ENCODE measurements around the gene FBXO21.

Gene FBXO21

GRCh38 chr12:117155278-117156060 is 34.8 kb downstream of the FBXO21 start:
- peak; percentile 98 for DNase-seq (ENCODE audit: low read depth, low spot score)
- Histone ChIP-seq H3K36me3 (ENCODE audit: control insufficient read depth, insufficient read depth, low read length) (peaks cover 12% of the 10 kb centered on the region; the same call in 1 of the 2 replicates), H3K27ac (ENCODE audit: low read length) (no peak overlapping the region), H3K4me1 (ENCODE audit: control insufficient read depth, insufficient read depth, low read length) (peaks cover 2% of the 10 kb centered on the region; the same call in 1 of the 2 replicates), H3K9me3 (ENCODE audit: control insufficient read depth, insufficient read depth, low read length) (no peaks in the 10 kb centered on the region), H3K27me3 (ENCODE audit: control insufficient read depth, insufficient read depth, low read length) (no peaks in the 10 kb centered on the region), H3K4me3 (ENCODE audit: low read length) (no peak overlapping the region)
- no CpG with 5 or more reads among the region's 47 CpGs for WGBS (ENCODE audit: insufficient coverage, insufficient read length)

GRCh38 chr12:117152793-117153775 is 37.2 kb downstream of the FBXO21 start:
- no peaks in the 10 kb centered on the region for H3K27me3 ChIP-seq (ENCODE audit: control insufficient read depth, insufficient read depth, low read length)
- peaks cover 8% of the 10 kb centered on the region; the same call in 1 of the 2 replicates for H3K36me3 ChIP-seq (ENCODE audit: control insufficient read depth, insufficient read depth, low read length)
- no peak overlapping the region for H3K27ac ChIP-seq (ENCODE audit: low read length)
- H3K9me3 ChIP-seq (ENCODE audit: control insufficient read depth, insufficient read depth, low read length), result no peaks in the 10 kb centered on the region
- no peak for DNase-seq (ENCODE audit: low read depth, low spot score)
- H3K4me3 ChIP-seq (ENCODE audit: low read length), result no peak overlapping the region
- no CpG with 5 or more reads among the region's 27 CpGs for WGBS (ENCODE audit: insufficient coverage, insufficient read length)
- H3K4me1 ChIP-seq (ENCODE audit: control insufficient read depth, insufficient read depth, low read length), result peaks cover 2% of the 10 kb centered on the region; the same call in 1 of the 2 replicates

- Histone ChIP-seq H3K4me1 (ENCODE audit: control insufficient read depth, insufficient read depth, low read length) (peaks cover 2% of the 10 kb centered on the region; the same call in 1 of the 2 replicates), H3K36me3 (ENCODE audit: control insufficient read depth, insufficient read depth, low read length) (peaks cover 5% of the 10 kb centered on the region; the same call in 1 of the 2 replicates), H3K27me3 (ENCODE audit: control insufficient read depth, insufficient read depth, low read length) (no peaks in the 10 kb centered on the region), H3K4me3 (ENCODE audit: low read length) (no peak overlapping the region), H3K9me3 (ENCODE audit: control insufficient read depth, insufficient read depth, low read length) (no peaks in the 10 kb centered on the region), H3K27ac (ENCODE audit: low read length) (no peak overlapping the region)
- WGBS (ENCODE audit: insufficient coverage, insufficient read length), result no CpG with 5 or more reads among the region's 5 CpGs
- no peak for DNase-seq (ENCODE audit: low read depth, low spot score)
Observed at GRCh38 chr12:117151403-117152031, 38.8 kb downstream of the FBXO21 start.

GRCh38 chr12:117149431-117149830 is 40.8 kb downstream of the FBXO21 start:
- H3K27me3 ChIP-seq (ENCODE audit: control insufficient read depth, insufficient read depth, low read length), result no peaks in the 10 kb centered on the region
- peaks cover 2% of the 10 kb centered on the region; the same call in 1 of the 2 replicates for H3K4me1 ChIP-seq (ENCODE audit: control insufficient read depth, insufficient read depth, low read length)
- H3K36me3 ChIP-seq (ENCODE audit: control insufficient read depth, insufficient read depth, low read length), result peaks cover 12% of the 10 kb centered on the region; the same call in 1 of the 2 replicates
- no peak overlapping the region for H3K4me3 ChIP-seq (ENCODE audit: low read length)
- DNase-seq (ENCODE audit: low read depth, low spot score), result no peak
- no peaks in the 10 kb centered on the region for H3K9me3 ChIP-seq (ENCODE audit: control insufficient read depth, insufficient read depth, low read length)
- no peak overlapping the region for H3K27ac ChIP-seq (ENCODE audit: low read length)
- no CpG with 5 or more reads among the region's 7 CpGs for WGBS (ENCODE audit: insufficient coverage, insufficient read length)

- peaks cover 16% of the 10 kb centered on the region; the same call in 1 of the 2 replicates for H3K36me3 ChIP-seq (ENCODE audit: control insufficient read depth, insufficient read depth, low read length)
- WGBS (ENCODE audit: insufficient coverage, insufficient read length), result no CpG with 5 or more reads among the region's 6 CpGs
- H3K4me3 ChIP-seq (ENCODE audit: low read length), result no peak overlapping the region
- no peak overlapping the region for H3K27ac ChIP-seq (ENCODE audit: low read length)
- no peaks in the 10 kb centered on the region for H3K9me3 ChIP-seq (ENCODE audit: control insufficient read depth, insufficient read depth, low read length)
- peaks cover 2% of the 10 kb centered on the region; the same call in 1 of the 2 replicates for H3K4me1 ChIP-seq (ENCODE audit: control insufficient read depth, insufficient read depth, low read length)
- H3K27me3 ChIP-seq (ENCODE audit: control insufficient read depth, insufficient read depth, low read length), result no peaks in the 10 kb centered on the region
- no peak for DNase-seq (ENCODE audit: low read depth, low spot score)
Observed at GRCh38 chr12:117148642-117149041, 41.6 kb downstream of the FBXO21 start.

- H3K36me3 ChIP-seq (ENCODE audit: control insufficient read depth, insufficient read depth, low read length), result peaks cover 16% of the 10 kb centered on the region; the same call in 1 of the 2 replicates
- no peak for DNase-seq (ENCODE audit: low read depth, low spot score)
- WGBS (ENCODE audit: insufficient coverage, insufficient read length), result no CpG with 5 or more reads among the region's 12 CpGs
Observed at GRCh38 chr12:117147639-117148038, 42.6 kb downstream of the FBXO21 start.

GRCh38 chr12:117145597-117146154 is 44.6 kb downstream of the FBXO21 start:
- peaks cover 15% of the 10 kb centered on the region; the same call in 1 of the 2 replicates for H3K36me3 ChIP-seq (ENCODE audit: control insufficient read depth, insufficient read depth, low read length)

More at GRCh38 chr12:117147639-117148038, 42.6 kb downstream of the FBXO21 start:
- Histone ChIP-seq H3K4me3 (ENCODE audit: low read length) (no peak overlapping the region; the same call in 1 of the 2 replicates), H3K27ac (ENCODE audit: low read length) (no peak overlapping the region), H3K27me3 (ENCODE audit: control insufficient read depth, insufficient read depth, low read length) (no peaks in the 10 kb centered on the region), H3K9me3 (ENCODE audit: control insufficient read depth, insufficient read depth, low read length) (no peaks in the 10 kb centered on the region), H3K4me1 (ENCODE audit: control insufficient read depth, insufficient read depth, low read length) (peaks cover 2% of the 10 kb centered on the region; the same call in 1 of the 2 replicates)

GRCh38 chr12:117144599-117144998 is 45.7 kb downstream of the FBXO21 start:
- Histone ChIP-seq H3K4me1 (ENCODE audit: control insufficient read depth, insufficient read depth, low read length) (no peaks in the 10 kb centered on the region), H3K27ac (ENCODE audit: low read length) (no peak overlapping the region), H3K36me3 (ENCODE audit: control insufficient read depth, insufficient read depth, low read length) (peaks cover 14% of the 10 kb centered on the region; the same call in 1 of the 2 replicates), H3K4me3 (ENCODE audit: low read length) (no peak overlapping the region), H3K27me3 (ENCODE audit: control insufficient read depth, insufficient read depth, low read length) (no peaks in the 10 kb centered on the region), H3K9me3 (ENCODE audit: control insufficient read depth, insufficient read depth, low read length) (no peaks in the 10 kb centered on the region)
- WGBS (ENCODE audit: insufficient coverage, insufficient read length), result no CpG with 5 or more reads among the region's 15 CpGs
- no peak for DNase-seq (ENCODE audit: low read depth, low spot score)

More at GRCh38 chr12:117145597-117146154, 44.6 kb downstream of the FBXO21 start:
- Histone ChIP-seq H3K4me1 (ENCODE audit: control insufficient read depth, insufficient read depth, low read length) (no peaks in the 10 kb centered on the region; the same call in 1 of the 2 replicates), H3K4me3 (ENCODE audit: low read length) (no peak overlapping the region), H3K27me3 (ENCODE audit: control insufficient read depth, insufficient read depth, low read length) (no peaks in the 10 kb centered on the region), H3K27ac (ENCODE audit: low read length) (no peak overlapping the region), H3K9me3 (ENCODE audit: control insufficient read depth, insufficient read depth, low read length) (no peaks in the 10 kb centered on the region)
- DNase-seq (ENCODE audit: low read depth, low spot score), result no peak
- WGBS (ENCODE audit: insufficient coverage, insufficient read length), result no CpG with 5 or more reads among the region's 13 CpGs

GRCh38 chr12:117143008-117143532 is 47.2 kb downstream of the FBXO21 start:
- Histone ChIP-seq H3K36me3 (ENCODE audit: control insufficient read depth, insufficient read depth, low read length) (peaks cover 11% of the 10 kb centered on the region; the same call in 1 of the 2 replicates), H3K9me3 (ENCODE audit: control insufficient read depth, insufficient read depth, low read length) (no peaks in the 10 kb centered on the region), H3K4me3 (ENCODE audit: low read length) (no peak overlapping the region), H3K4me1 (ENCODE audit: control insufficient read depth, insufficient read depth, low read length) (no peaks in the 10 kb centered on the region), H3K27me3 (ENCODE audit: control insufficient read depth, insufficient read depth, low read length) (no peaks in the 10 kb centered on the region), H3K27ac (ENCODE audit: low read length) (no peak overlapping the region)
- no peak for DNase-seq (ENCODE audit: low read depth, low spot score)
- WGBS (ENCODE audit: insufficient coverage, insufficient read length), result no CpG with 5 or more reads among the region's 18 CpGs

All from iPS DF 6.9 (cell line).